IMR-90 (cell line): ENCODE results near the gene SYT17.

Source experiments
- BHLHE40 ChIP-seq: fragments of 150-350 bp; IDR thresholded peaks from 2 replicates; pipeline ENCODE4 v1.6.1; 2016; ENCODE audit warnings: mild to moderate bottlenecking, low read depth, low read length
- POLR2A ChIP-seq: IDR thresholded peaks from 2 replicates; pipeline ENCODE4 v1.6.1; 2012; ENCODE audit warnings: mild to moderate bottlenecking, low read depth, low read length
- TF ChIP-seq, protein P1 (sequence below): conservative IDR thresholded peaks from 2 replicates; pipeline ENCODE4 v1.5.1; 2012; ENCODE audit warnings: mild to moderate bottlenecking, low read depth, low read length, improper control_type of control experiment

DNA sequence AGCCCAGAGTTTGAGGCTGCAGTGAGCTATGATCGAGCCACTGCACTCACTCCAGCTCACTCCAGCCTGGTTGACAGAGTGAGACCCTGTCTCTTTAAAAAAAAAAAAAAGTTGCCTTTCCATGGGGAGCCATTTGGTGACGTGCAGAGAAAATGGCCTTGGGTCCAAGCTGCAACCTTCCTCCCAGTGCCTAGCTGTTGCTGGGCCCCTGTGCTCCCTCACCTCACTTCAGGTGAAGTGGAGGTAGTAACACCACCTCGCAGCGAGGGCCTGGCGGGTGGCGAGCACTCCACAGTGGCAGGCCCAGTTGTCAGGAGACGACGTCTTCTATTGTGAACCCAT is 17.4 kb downstream of the SYT17 start:
- TF ChIP-seq, protein P1, sequence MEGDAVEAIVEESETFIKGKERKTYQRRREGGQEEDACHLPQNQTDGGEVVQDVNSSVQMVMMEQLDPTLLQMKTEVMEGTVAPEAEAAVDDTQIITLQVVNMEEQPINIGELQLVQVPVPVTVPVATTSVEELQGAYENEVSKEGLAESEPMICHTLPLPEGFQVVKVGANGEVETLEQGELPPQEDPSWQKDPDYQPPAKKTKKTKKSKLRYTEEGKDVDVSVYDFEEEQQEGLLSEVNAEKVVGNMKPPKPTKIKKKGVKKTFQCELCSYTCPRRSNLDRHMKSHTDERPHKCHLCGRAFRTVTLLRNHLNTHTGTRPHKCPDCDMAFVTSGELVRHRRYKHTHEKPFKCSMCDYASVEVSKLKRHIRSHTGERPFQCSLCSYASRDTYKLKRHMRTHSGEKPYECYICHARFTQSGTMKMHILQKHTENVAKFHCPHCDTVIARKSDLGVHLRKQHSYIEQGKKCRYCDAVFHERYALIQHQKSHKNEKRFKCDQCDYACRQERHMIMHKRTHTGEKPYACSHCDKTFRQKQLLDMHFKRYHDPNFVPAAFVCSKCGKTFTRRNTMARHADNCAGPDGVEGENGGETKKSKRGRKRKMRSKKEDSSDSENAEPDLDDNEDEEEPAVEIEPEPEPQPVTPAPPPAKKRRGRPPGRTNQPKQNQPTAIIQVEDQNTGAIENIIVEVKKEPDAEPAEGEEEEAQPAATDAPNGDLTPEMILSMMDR = no peak
- no peak for TF ChIP-seq POLR2A
- no peak for TF ChIP-seq BHLHE40
